Neuronal stem cell (in vitro differentiated cells): ENCODE measurements around the gene RBP5.
A peak's percentile ranks its signal among the peaks of the same experiment; 100 is the strongest.

Experiments used
- DNase-seq: peaks from one replicate; pipeline ENCODE4 v3.0.0-alpha.2; 2013; ENCODE audit warnings: low spot score
- H2AFZ ChIP-seq: one replicate; pipeline ENCODE4 v1.6.1; 2013; ENCODE audit warnings: mild to moderate bottlenecking, low read length, inconsistent platforms
- H2AK5ac ChIP-seq: 2 replicates; pipeline ENCODE4 v1.6.1; 2013; ENCODE audit warnings: low read depth, mild to moderate bottlenecking, inconsistent platforms, low read length, moderate library complexity, mixed read lengths
- H2BK120ac ChIP-seq: 2 replicates; pipeline ENCODE4 v1.6.1; 2013; ENCODE audit warnings: low read depth, mild to moderate bottlenecking, inconsistent platforms, low read length, moderate library complexity, mixed read lengths
- H2BK12ac ChIP-seq: one replicate; pipeline ENCODE4 v1.6.1; 2013; ENCODE audit warnings: low read length, inconsistent platforms
- H2BK15ac ChIP-seq: 2 replicates; pipeline ENCODE4 v1.6.1; 2013; ENCODE audit warnings: mild to moderate bottlenecking, low read length, inconsistent platforms, mixed read lengths
- H2BK5ac ChIP-seq: one replicate; pipeline ENCODE4 v1.6.1; 2013; ENCODE audit warnings: inconsistent platforms, mild to moderate bottlenecking, low read length, moderate library complexity
- H3K14ac ChIP-seq: one replicate; pipeline ENCODE4 v1.6.1; 2013; ENCODE audit warnings: low read length, inconsistent platforms
- H3K18ac ChIP-seq: 2 replicates; pipeline ENCODE4 v1.6.1; 2013; ENCODE audit warnings: low read length, inconsistent platforms
- H3K23ac ChIP-seq: 2 replicates; pipeline ENCODE4 v1.6.1; 2013; ENCODE audit warnings: low read depth, mild to moderate bottlenecking, mixed read lengths, low read length, inconsistent platforms; ENCODE audit not compliant: poor library complexity
- H3K27ac ChIP-seq: replicated peaks from 3 replicates; pipeline ENCODE4 v1.5.1; 2013; ENCODE audit warnings: low read length, inconsistent platforms
- H3K27me3 ChIP-seq, 3 experiments: 2 replicates each; pipeline ENCODE4 v1.6.1; 2013; ENCODE audit warnings: low read length in 3 of 3, mild to moderate bottlenecking in 2 of 3, inconsistent platforms in 1 of 3, low read depth in 1 of 3, mixed read lengths in 1 of 3, moderate library complexity in 1 of 3; ENCODE audit not compliant: control insufficient read depth in 3 of 3, insufficient read depth in 3 of 3
- H3K36me3 ChIP-seq, 2 donors: replicated peaks in 1 of 2; 2 replicates each; pipeline ENCODE4 v1.6.1; 2013; ENCODE audit warnings: low read length in 2 of 2; ENCODE audit not compliant: control insufficient read depth in 2 of 2, insufficient read depth in 2 of 2
- H3K4ac ChIP-seq: 2 replicates; pipeline ENCODE4 v1.6.1; 2013; ENCODE audit warnings: inconsistent platforms, mild to moderate bottlenecking, low read length, moderate library complexity
- H3K4me1 ChIP-seq, 2 donors: 1 replicate in 1 of 2; 2 replicates in 1 of 2; pipeline ENCODE4 v1.6.1; 2013; ENCODE audit warnings: low read length in 2 of 2, low read depth in 1 of 2; ENCODE audit not compliant: control insufficient read depth in 2 of 2, insufficient read depth in 1 of 2
- H3K4me2 ChIP-seq: one replicate; pipeline ENCODE4 v1.6.1; 2013; ENCODE audit warnings: mild to moderate bottlenecking, low read length, inconsistent platforms; ENCODE audit not compliant: insufficient read depth, poor library complexity, severe bottlenecking
- H3K4me3 ChIP-seq, 2 donors: 2 replicates each; pipeline ENCODE4 v1.5.1; 2013; ENCODE audit warnings: low read length in 2 of 2, mild to moderate bottlenecking in 2 of 2, inconsistent platforms in 1 of 2, moderate library complexity in 1 of 2
- H3K79me1 ChIP-seq: one replicate; pipeline ENCODE4 v1.6.1; 2013; ENCODE audit warnings: low read depth, mild to moderate bottlenecking, inconsistent platforms, low read length, moderate library complexity
- H3K9ac ChIP-seq: one replicate; pipeline ENCODE4 v1.6.1; 2013; ENCODE audit warnings: mild to moderate bottlenecking, low read depth, low read length, inconsistent platforms; ENCODE audit not compliant: poor library complexity
- H3K9me3 ChIP-seq, 2 donors: replicated peaks in 1 of 2; 2 replicates each; pipeline versions ENCODE3 to v1.6.1; 2013; ENCODE audit warnings: low read length in 2 of 2, mild to moderate bottlenecking in 2 of 2, inconsistent platforms in 1 of 2, low read depth in 1 of 2, mixed read lengths in 1 of 2, moderate library complexity in 1 of 2; ENCODE audit not compliant: control insufficient read depth in 2 of 2, insufficient read depth in 1 of 2
- H4K8ac ChIP-seq: one replicate; pipeline ENCODE4 v1.6.1; 2013; ENCODE audit warnings: low read depth, mild to moderate bottlenecking, inconsistent platforms, low read length, moderate library complexity
- H4K91ac ChIP-seq: one replicate; pipeline ENCODE4 v1.6.1; 2013; ENCODE audit warnings: low read length, low read depth, mild to moderate bottlenecking, inconsistent platforms; ENCODE audit not compliant: poor library complexity
- WGBS, 2 donors: extraction: QIAGEN DNeasy Blood & Tissue Kit; methylation state at CpG; one replicate each; pipeline ENCODE4 v1.1.7; 2013; ENCODE audit warnings: missing lambda C conversion rate in 2 of 2, mixed read lengths in 1 of 2; ENCODE audit not compliant: insufficient read length in 2 of 2, insufficient replicate concordance in 1 of 2; ENCODE audit errors: extremely low coverage in 2 of 2; 5-methylcytosine and 5-hydroxymethylcytosine counted together

Gene RBP5

DNA sequence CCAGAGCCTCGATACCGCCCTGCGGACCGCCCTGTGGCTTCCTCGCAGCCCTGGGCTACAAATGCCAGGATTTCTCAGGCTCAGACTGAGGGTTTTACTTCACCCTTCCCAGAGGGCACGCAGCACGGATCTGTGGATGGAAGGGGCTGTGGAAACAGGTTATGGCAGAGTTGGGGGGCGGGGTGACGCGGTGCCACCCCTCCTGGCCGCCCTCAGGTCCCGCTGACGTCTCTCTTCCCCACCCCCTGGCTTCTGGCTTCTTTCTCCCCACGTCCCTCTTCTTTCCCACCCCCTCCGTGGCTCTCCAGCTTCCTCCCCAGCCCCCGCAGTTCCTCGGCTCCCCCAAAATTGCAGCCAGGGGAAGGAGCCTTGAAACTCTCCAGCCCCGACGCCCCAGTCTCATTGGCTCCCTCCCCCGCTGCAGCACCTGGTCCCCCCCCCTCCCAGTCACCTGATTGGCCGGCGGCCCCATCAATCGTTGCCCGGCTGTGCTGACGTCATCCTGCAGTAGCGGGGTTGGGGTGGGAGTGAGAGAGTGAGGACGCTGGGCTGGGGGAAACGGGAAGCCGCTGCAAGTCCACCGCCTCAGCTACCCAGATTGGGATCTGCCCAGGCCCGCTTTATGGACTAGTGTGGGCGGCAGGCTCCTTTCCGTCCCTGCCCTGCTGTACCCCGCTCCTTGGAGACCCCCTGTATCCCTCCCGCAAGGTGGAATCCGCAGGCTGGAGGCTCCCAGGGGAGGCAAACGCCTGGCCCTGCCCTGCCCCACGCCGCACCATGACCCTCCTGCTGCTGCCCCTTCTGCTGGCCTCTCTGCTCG, 1.4 kb upstream of the RBP5 start, which contains the start of gene CLSTN3:
Gene CLSTN3, plus strand, starts transcription at position 500 of the 820 bp plus-strand sequence. Its CDS starts 278 bp downstream, at position 778.
- Histone ChIP-seq H3K9me3 (no peaks in the 10 kb centered on the region), H3K79me1 (no peaks in the 10 kb centered on the region), H3K18ac (peak within 1 kb of the TSS; percentile 90), H3K4me3 (peak within 1 kb of the TSS; percentile 89), H3K4me1 (peaks cover 9 to 20% of the 10 kb centered on the region in 2 donors), H3K14ac (peak within 1 kb of the TSS; percentile 39), H2BK120ac (no peak within 1 kb of the TSS), H2AK5ac (peak within 1 kb of the TSS; percentile 69), H2BK12ac (no peak within 1 kb of the TSS), H3K36me3 (peaks cover 6 to 21% of the 10 kb centered on the region in 2 donors), H3K9ac (peak within 1 kb of the TSS; percentile 93), H3K4ac (no peak within 1 kb of the TSS), H3K23ac (peak within 1 kb of the TSS; percentile 90), H2BK5ac (no peak within 1 kb of the TSS), H2AFZ (peak within 1 kb of the TSS; percentile 98), H3K27ac (no peak within 1 kb of the TSS), H3K27me3 (peaks cover 0 to 20% (median 0%) of the 10 kb centered on the region in 3 experiments), H3K4me2 (peak within 1 kb of the TSS; percentile 100), H4K91ac (peak within 1 kb of the TSS; percentile 74), H4K8ac (no peak within 1 kb of the TSS), H2BK15ac (peak within 1 kb of the TSS; percentile 81)
- no CpG with 5 or more reads among the region's 40 CpGs for WGBS, 2 donors
- DNase-seq = peak; percentile 83

GRCh38 chr12:7129287-7129871, 690 bp upstream of the RBP5 start:
- peak overlapping the region; percentile 39 for H3K14ac ChIP-seq
- peaks cover 2 to 14% of the 10 kb centered on the region in 2 donors for H3K36me3 ChIP-seq
- no peak for DNase-seq
- H3K27ac ChIP-seq = no peak overlapping the region
- no peak overlapping the region for H4K8ac ChIP-seq
- no peaks in the 10 kb centered on the region for H3K79me1 ChIP-seq
- peaks cover 9 to 20% of the 10 kb centered on the region in 2 donors for H3K4me1 ChIP-seq
- peak overlapping the region; percentile 81 for H2BK15ac ChIP-seq
- no peak overlapping the region for H2BK120ac ChIP-seq
- H3K27me3 ChIP-seq = peaks cover 0 to 20% (median 0%) of the 10 kb centered on the region in 3 experiments
- no CpG with 5 or more reads among the region's 19 CpGs for WGBS, 2 donors
- H2BK12ac ChIP-seq = no peak overlapping the region
- no peak overlapping the region for H3K4ac ChIP-seq
- H2AK5ac ChIP-seq = peak overlapping the region; percentile 69
- H4K91ac ChIP-seq = peak overlapping the region; percentile 74
- H2BK5ac ChIP-seq = no peak overlapping the region
- H3K9ac ChIP-seq = peak overlapping the region; percentile 93
- H3K4me3 ChIP-seq = peak overlapping the region; percentile 84 to 89
- H2AFZ ChIP-seq = peak overlapping the region; percentile 98
- no peaks in the 10 kb centered on the region for H3K9me3 ChIP-seq
- peak overlapping the region; percentile 100 for H3K4me2 ChIP-seq
- H3K23ac ChIP-seq = peak overlapping the region; percentile 90
- peak overlapping the region; percentile 87 for H3K18ac ChIP-seq

DNA sequence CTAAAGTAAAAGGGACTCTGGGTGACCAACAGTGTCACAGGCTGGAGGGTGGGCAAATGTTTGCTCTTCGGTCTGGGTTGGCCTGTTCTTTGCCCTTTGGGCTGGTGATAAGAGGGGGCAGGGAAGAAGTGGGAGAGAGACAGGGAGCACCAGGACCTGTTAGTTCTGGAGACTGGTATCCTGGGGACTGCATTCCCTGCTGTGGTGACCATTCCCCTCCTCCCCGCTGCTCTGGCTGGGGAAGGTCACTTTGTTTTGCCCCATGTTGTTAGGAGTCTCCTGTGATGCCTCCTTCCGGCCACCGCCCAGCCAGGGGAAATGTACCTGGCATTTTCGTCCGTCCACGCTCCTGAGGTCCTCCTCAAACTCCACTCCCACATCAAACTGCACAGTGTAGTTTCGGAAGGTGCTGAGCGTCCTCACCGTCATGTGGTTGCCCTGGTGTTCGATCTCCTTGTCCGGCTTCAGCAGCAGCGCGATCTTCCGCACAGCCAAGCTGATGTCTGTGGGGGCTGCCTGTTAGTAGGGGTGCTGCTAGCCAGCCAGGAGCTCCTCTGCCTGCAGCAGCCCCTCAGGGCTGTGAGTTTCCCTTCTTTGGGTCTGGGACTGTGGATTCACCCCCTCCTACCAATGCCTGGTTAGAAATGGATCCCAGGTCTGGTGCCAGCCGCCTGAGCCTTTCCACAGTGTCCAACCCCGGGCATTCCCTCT, 618 bp downstream of the RBP5 start:
- Histone ChIP-seq H3K4me1 (peaks cover 9 to 20% of the 10 kb centered on the region in 2 donors), H2BK15ac (peak overlapping the region; percentile 70), H4K8ac (no peak overlapping the region), H3K27me3 (peaks cover 0 to 20% (median 0%) of the 10 kb centered on the region in 3 experiments), H4K91ac (no peak overlapping the region), H3K4me2 (no peak overlapping the region), H3K36me3 (peaks cover 0 to 3% of the 10 kb centered on the region in 2 donors), H2BK120ac (no peak overlapping the region), H3K9ac (no peak overlapping the region), H3K27ac (no peak overlapping the region), H3K79me1 (no peaks in the 10 kb centered on the region), H2AFZ (no peak overlapping the region), H3K9me3 (no peaks in the 10 kb centered on the region), H3K4ac (peak overlapping the region; percentile 43), H3K23ac (peak overlapping the region; percentile 94), H2AK5ac (peak overlapping the region; percentile 69), H3K4me3 (no peak overlapping the region), H2BK12ac (no peak overlapping the region), H2BK5ac (no peak overlapping the region), H3K14ac (no peak overlapping the region), H3K18ac (peak overlapping the region; percentile 41)
- WGBS, 2 donors = no CpG with 5 or more reads among the region's 17 CpGs
- no peak for DNase-seq
